Liver (tissue), 9 donors: Measurements from ENCODE around the gene WNT8B. TPM values are rescaled to one million over a fixed set of nuclear protein-coding genes. Genes with fewer than 3 reads are reported as not detected.

Experiments
- DNase-seq: peaks from one replicate; pipeline ENCODE4 v3.0.0-alpha.2; 2017; ENCODE audit warnings: low spot score
- H3K27ac ChIP-seq, 2 donors: one replicate each; pipeline ENCODE4 v1.7.0; 2013; ENCODE audit warnings: inconsistent platforms in 2 of 2, low read length in 2 of 2, control low read depth in 1 of 2, low read depth in 1 of 2, mild to moderate bottlenecking in 1 of 2
- H3K27me3 ChIP-seq, 4 donors: one replicate each; pipeline versions ENCODE4 v1.6.1 to v1.7.0; 2013; ENCODE audit warnings: low read length in 3 of 4, inconsistent platforms in 1 of 4, mild to moderate bottlenecking in 1 of 4, moderate library complexity in 1 of 4; ENCODE audit not compliant: control insufficient read depth in 4 of 4, insufficient read depth in 4 of 4
- H3K36me3 ChIP-seq, 4 donors: one replicate each; pipeline versions ENCODE4 v1.6.1 to v1.7.0; 2013; ENCODE audit warnings: low read length in 3 of 4, mild to moderate bottlenecking in 3 of 4, low read depth in 1 of 4, moderate library complexity in 1 of 4; ENCODE audit not compliant: control insufficient read depth in 4 of 4, insufficient read depth in 3 of 4
- H3K4me1 ChIP-seq, 4 donors: one replicate each; pipeline versions ENCODE4 v1.6.1 to v1.7.0; 2013; ENCODE audit warnings: low read length in 3 of 4, mild to moderate bottlenecking in 3 of 4, moderate library complexity in 1 of 4; ENCODE audit not compliant: control insufficient read depth in 4 of 4, insufficient read depth in 4 of 4
- H3K4me3 ChIP-seq, 3 donors: one replicate each; pipeline versions ENCODE4 v1.6.1 to v1.7.0; 2013; ENCODE audit warnings: low read length in 3 of 3, control low read depth in 1 of 3, low read depth in 1 of 3, mild to moderate bottlenecking in 1 of 3
- H3K9ac ChIP-seq, 2 donors: one replicate each; pipeline ENCODE4 v1.7.0; 2013; ENCODE audit warnings: low read length in 2 of 2, mild to moderate bottlenecking in 2 of 2, moderate library complexity in 2 of 2, control low read depth in 1 of 2, low read depth in 1 of 2
- H3K9me3 ChIP-seq, 4 donors: one replicate each; pipeline versions ENCODE4 v1.6.1 to v1.7.0; 2013; ENCODE audit warnings: low read length in 3 of 4; ENCODE audit not compliant: control insufficient read depth in 4 of 4
- FOXA2 ChIP-seq: IDR thresholded peaks from 2 replicates; pipeline ENCODE4 v1.6.1; 2016; ENCODE audit warnings: antibody characterized with exemption
- HNF4G ChIP-seq: IDR thresholded peaks from 2 replicates; pipeline ENCODE4 v1.6.1; 2016; ENCODE audit warnings: antibody characterized with exemption
- JUND ChIP-seq, 2 donors: IDR thresholded peaks; 2 replicates each; pipeline ENCODE4 v1.6.1; 2016; ENCODE audit warnings: antibody characterized with exemption in 2 of 2
- NR2F2 ChIP-seq: IDR thresholded peaks from 2 replicates; pipeline ENCODE4 v1.6.1; 2016; ENCODE audit warnings: antibody characterized with exemption
- RAD21 ChIP-seq, 2 donors: IDR thresholded peaks; 2 replicates each; pipeline ENCODE4 v1.6.1; 2016; ENCODE audit warnings: antibody characterized with exemption in 2 of 2, mild to moderate bottlenecking in 2 of 2
- RXRA ChIP-seq, 2 donors: IDR thresholded peaks; 2 replicates each; pipeline ENCODE4 v1.6.1; 2017 to 2018; ENCODE audit warnings: antibody characterized with exemption in 2 of 2, mild to moderate bottlenecking in 1 of 2
- SP1 ChIP-seq: IDR thresholded peaks from 2 replicates; pipeline ENCODE4 v1.6.1; 2018; ENCODE audit warnings: antibody characterized with exemption, mild to moderate bottlenecking
- TAF1 ChIP-seq: conservative IDR thresholded peaks from 2 replicates; pipeline ENCODE4 v1.6.1; 2016; ENCODE audit warnings: antibody characterized with exemption, mild to moderate bottlenecking
- WGBS: extraction: QIAGEN DNeasy Blood & Tissue Kit; methylation state at CpG from one replicate; pipeline ENCODE4 v1.1.7; 2013; 5-methylcytosine and 5-hydroxymethylcytosine counted together
- polyA plus RNA-seq, 2 donors: library from polyadenylated mRNA; stranded (reverse) in 1 of 2; unstranded in 1 of 2; fragments of 200-250 nt in 1 of 2; fragments of >200 nt in 1 of 2; fragmentation: Nextera tagmentation in 1 of 2; extraction: Ambion mirVana in 1 of 2; gene quantifications; one replicate each; pipeline versions ENCODE4 v1.2.1 to v1.2.3, GENCODE V29; 2013 to 2015
- total RNA-seq, 2 donors: library from RNA; depleted of rRNA; stranded (reverse); fragments of >200 nt; gene quantifications; one replicate each; pipeline ENCODE4 v1.2.3, GENCODE V29; 2014
- TF ChIP-seq, protein P1 (sequence below): fragments of 150-350 bp; IDR thresholded peaks from 2 replicates; pipeline ENCODE4 v1.5.1; 2017; ENCODE audit warnings: improper control_type of control experiment, low read depth, low read length; ENCODE audit not compliant: missing input control
- TF ChIP-seq, protein P2 (sequence below): IDR thresholded peaks from 2 replicates; pipeline ENCODE4 v1.6.1; 2016; ENCODE audit warnings: antibody characterized with exemption, mild to moderate bottlenecking
- TF ChIP-seq, protein P3 (sequence below): IDR thresholded peaks from 2 replicates; pipeline ENCODE4 v1.6.1; 2016; ENCODE audit warnings: antibody characterized with exemption
- TF ChIP-seq, protein P4 (sequence below): IDR thresholded peaks from 2 replicates; pipeline ENCODE4 v1.6.1; 2016; ENCODE audit warnings: antibody characterized with exemption
- donor health status: healthy.
- donor health status: healthy.
- donor health status: healthy.
- donor health status: healthy.
- donor health status: healthy.

The WNT8B gene
- total and polyA plus RNA-seq, 4 donors, result not detected

DNA sequence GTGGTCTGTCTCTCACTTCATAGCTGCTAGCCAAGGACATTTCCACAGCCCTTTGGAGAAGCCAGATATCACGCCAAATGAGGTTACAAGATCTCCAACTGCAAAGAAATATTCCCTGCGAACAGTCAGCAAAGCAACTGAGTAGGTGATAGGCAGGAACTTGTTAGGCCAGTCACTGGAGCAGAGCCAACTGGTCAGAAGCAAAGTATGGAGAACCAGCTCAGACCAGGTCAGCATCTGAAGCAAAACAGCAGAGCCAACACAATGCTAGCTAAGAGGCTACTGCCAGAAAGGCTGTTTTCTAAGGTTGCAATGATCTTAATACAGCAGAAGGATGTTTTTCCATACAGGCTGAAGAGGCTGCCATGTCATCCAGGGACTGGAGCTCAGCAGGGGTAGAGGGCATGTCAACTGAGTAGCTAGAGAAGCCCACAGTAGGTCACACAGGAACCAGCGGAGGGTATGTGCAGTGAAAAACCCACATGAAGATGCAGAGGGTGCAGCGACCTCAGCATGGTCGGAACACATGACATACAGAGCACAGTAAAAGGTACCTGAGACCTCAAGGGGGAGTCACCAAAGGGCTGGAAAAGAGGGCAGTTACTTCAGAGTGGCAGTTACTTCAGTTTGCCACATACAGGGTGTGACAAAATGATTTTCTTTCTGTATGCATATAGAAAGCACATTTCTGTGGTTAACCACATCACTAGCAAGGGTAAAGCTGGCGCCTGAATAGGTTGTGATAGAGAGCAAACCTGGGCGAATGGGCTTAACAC lies 47.9 kb downstream of the WNT8B start:
- peaks cover 2 to 10% (median 5%) of the 10 kb centered on the region in 4 donors for H3K36me3 ChIP-seq
- no peaks in the 10 kb centered on the region for H3K9me3 ChIP-seq
- TF ChIP-seq RAD21 (IDR thresholded peaks at IDR 0.05) (no peak), TAF1 (no peak), RXRA (IDR thresholded peaks at IDR 0.05) (no peak), NR2F2 (no peak), JUND (IDR thresholded peaks at IDR 0.05) (no peak), SP1 (peak; percentile 19)
- TF ChIP-seq, protein P1, sequence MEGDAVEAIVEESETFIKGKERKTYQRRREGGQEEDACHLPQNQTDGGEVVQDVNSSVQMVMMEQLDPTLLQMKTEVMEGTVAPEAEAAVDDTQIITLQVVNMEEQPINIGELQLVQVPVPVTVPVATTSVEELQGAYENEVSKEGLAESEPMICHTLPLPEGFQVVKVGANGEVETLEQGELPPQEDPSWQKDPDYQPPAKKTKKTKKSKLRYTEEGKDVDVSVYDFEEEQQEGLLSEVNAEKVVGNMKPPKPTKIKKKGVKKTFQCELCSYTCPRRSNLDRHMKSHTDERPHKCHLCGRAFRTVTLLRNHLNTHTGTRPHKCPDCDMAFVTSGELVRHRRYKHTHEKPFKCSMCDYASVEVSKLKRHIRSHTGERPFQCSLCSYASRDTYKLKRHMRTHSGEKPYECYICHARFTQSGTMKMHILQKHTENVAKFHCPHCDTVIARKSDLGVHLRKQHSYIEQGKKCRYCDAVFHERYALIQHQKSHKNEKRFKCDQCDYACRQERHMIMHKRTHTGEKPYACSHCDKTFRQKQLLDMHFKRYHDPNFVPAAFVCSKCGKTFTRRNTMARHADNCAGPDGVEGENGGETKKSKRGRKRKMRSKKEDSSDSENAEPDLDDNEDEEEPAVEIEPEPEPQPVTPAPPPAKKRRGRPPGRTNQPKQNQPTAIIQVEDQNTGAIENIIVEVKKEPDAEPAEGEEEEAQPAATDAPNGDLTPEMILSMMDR, result no peak
- H3K27ac ChIP-seq, result no peak overlapping the region
- peaks cover 0 to 3% (median 0%) of the 10 kb centered on the region in 4 donors for H3K4me1 ChIP-seq
- no peak overlapping the region for H3K9ac ChIP-seq
- H3K27me3 ChIP-seq, result no peaks in the 10 kb centered on the region
- H3K4me3 ChIP-seq, result no peak overlapping the region
- WGBS, result 87% methylated on average over 7 of the region's 7 CpGs
- DNase-seq, result no peak

DNA sequence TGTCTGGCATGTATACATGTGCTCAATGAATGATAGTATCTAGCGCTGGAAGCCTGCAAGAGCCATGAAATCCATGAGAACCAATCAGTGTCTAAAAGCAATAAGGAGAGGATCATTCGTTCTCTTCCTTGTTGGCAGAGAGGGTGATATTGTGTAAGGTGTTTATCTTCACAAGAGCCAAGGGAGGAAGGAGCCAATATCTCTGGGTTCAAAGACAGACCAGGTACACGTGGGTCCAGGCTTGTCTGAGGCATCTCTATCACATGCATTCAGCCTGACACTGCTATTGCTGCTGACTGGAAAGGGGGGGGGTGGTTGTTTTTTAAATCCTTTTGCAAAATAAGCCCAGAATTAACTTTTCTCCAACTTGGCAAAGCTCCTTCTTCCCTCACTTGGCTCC lies 52.8 kb downstream of the WNT8B start:
- no peak for DNase-seq
- Histone ChIP-seq H3K4me3 (no peak overlapping the region), H3K27ac (peak overlapping the region; percentile 69 to 94), H3K36me3 (peaks cover 0 to 5% (median 0%) of the 10 kb centered on the region in 4 donors), H3K27me3 (no peaks in the 10 kb centered on the region), H3K4me1 (peaks cover 3 to 29% (median 10%) of the 10 kb centered on the region in 4 donors), H3K9me3 (no peaks in the 10 kb centered on the region), H3K9ac (no peak overlapping the region)
- TF ChIP-seq, protein P2, sequence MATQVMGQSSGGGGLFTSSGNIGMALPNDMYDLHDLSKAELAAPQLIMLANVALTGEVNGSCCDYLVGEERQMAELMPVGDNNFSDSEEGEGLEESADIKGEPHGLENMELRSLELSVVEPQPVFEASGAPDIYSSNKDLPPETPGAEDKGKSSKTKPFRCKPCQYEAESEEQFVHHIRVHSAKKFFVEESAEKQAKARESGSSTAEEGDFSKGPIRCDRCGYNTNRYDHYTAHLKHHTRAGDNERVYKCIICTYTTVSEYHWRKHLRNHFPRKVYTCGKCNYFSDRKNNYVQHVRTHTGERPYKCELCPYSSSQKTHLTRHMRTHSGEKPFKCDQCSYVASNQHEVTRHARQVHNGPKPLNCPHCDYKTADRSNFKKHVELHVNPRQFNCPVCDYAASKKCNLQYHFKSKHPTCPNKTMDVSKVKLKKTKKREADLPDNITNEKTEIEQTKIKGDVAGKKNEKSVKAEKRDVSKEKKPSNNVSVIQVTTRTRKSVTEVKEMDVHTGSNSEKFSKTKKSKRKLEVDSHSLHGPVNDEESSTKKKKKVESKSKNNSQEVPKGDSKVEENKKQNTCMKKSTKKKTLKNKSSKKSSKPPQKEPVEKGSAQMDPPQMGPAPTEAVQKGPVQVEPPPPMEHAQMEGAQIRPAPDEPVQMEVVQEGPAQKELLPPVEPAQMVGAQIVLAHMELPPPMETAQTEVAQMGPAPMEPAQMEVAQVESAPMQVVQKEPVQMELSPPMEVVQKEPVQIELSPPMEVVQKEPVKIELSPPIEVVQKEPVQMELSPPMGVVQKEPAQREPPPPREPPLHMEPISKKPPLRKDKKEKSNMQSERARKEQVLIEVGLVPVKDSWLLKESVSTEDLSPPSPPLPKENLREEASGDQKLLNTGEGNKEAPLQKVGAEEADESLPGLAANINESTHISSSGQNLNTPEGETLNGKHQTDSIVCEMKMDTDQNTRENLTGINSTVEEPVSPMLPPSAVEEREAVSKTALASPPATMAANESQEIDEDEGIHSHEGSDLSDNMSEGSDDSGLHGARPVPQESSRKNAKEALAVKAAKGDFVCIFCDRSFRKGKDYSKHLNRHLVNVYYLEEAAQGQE, result no peak
- no peak for TF ChIP-seq HNF4G
- TF ChIP-seq, protein P3, sequence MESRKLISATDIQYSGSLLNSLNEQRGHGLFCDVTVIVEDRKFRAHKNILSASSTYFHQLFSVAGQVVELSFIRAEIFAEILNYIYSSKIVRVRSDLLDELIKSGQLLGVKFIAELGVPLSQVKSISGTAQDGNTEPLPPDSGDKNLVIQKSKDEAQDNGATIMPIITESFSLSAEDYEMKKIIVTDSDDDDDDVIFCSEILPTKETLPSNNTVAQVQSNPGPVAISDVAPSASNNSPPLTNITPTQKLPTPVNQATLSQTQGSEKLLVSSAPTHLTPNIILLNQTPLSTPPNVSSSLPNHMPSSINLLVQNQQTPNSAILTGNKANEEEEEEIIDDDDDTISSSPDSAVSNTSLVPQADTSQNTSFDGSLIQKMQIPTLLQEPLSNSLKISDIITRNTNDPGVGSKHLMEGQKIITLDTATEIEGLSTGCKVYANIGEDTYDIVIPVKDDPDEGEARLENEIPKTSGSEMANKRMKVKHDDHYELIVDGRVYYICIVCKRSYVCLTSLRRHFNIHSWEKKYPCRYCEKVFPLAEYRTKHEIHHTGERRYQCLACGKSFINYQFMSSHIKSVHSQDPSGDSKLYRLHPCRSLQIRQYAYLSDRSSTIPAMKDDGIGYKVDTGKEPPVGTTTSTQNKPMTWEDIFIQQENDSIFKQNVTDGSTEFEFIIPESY, result no peak
- TF ChIP-seq, protein P4, sequence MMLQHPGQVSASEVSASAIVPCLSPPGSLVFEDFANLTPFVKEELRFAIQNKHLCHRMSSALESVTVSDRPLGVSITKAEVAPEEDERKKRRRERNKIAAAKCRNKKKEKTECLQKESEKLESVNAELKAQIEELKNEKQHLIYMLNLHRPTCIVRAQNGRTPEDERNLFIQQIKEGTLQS, result no peak
- TF ChIP-seq, protein P1, result no peak
- no peak for TF ChIP-seq FOXA2
- peak in 1 of 2 donors; percentile 26 for TF ChIP-seq RXRA (IDR thresholded peaks at IDR 0.05)
- WGBS, result 41% methylated on average over 3 of the region's 3 CpGs
